Mucosa of descending colon (tissue), 3 donors: ENCODE results near the gene DQX1. TPM values are rescaled to one million over a fixed set of nuclear protein-coding genes. Genes with fewer than 3 reads are reported as not detected.

Experiments
- ATAC-seq: fragments of 200-7000 bp; cut with Tn5 transposase; one replicate; pipeline ENCODE4 v1.9.1; 2020; ENCODE audit warnings: mild to moderate bottlenecking, moderate library complexity
- DNase-seq, 3 donors: peaks; one replicate each; pipeline ENCODE4 v3.0.0-alpha.2; 2020
- H3K36me3 ChIP-seq: fragments of 200-600 bp; one replicate; pipeline ENCODE4 v1.8.0; 2021; ENCODE audit warnings: low read depth, mild to moderate bottlenecking
- H3K4me1 ChIP-seq: fragments of 200-600 bp; one replicate; pipeline ENCODE4 v1.8.0; 2021; ENCODE audit warnings: low read depth, mild to moderate bottlenecking
- H3K4me3 ChIP-seq: fragments of 200-600 bp; one replicate; pipeline ENCODE4 v1.8.0; 2021; ENCODE audit warnings: mild to moderate bottlenecking
- H3K9me3 ChIP-seq: fragments of 200-600 bp; one replicate; pipeline ENCODE4 v1.8.0; 2021; ENCODE audit warnings: mild to moderate bottlenecking
- intact Hi-C, 2 donors: fragments of 100-400 bp; cut with DNase I in 1 of 2; cut with micrococcal nuclease in 1 of 2; formaldehyde crosslinking; loops; one replicate each; pipeline versions ENCODE4 v1.11.0 to v1.11.1; 2022; cut with DNase I, micrococcal nuclease
- total RNA-seq, 3 donors: library from RNA; stranded (reverse); fragmentation: NEBNext Ultra II Directional in 2 of 3; extraction: Animal tissue kit (Norgen Biotek cat#: 25700) in 2 of 3; gene quantifications; one replicate each; pipeline versions ENCODE4 v1.2.1 to v1.2.4, GENCODE V29; 2021 to 2023
- TF ChIP-seq, protein P1 (sequence below): fragments of 200-600 bp; IDR thresholded peaks from one replicate; pipeline ENCODE4 v1.8.0; 2022; ENCODE audit warnings: antibody characterized with exemption, mild to moderate bottlenecking
- donor health status: DM: no; HTN: no; CAD: no; lungs with moderate emphysema.
- donor health status: DM: no; HTN: no; CAD: no.
- donor health status: DM: no; HTN: yes; CAD: no.

The DQX1 gene
- total RNA-seq, 3 donors from 2014 or later = 17.9 to 58.3 (median 22.2) TPM

DNA sequence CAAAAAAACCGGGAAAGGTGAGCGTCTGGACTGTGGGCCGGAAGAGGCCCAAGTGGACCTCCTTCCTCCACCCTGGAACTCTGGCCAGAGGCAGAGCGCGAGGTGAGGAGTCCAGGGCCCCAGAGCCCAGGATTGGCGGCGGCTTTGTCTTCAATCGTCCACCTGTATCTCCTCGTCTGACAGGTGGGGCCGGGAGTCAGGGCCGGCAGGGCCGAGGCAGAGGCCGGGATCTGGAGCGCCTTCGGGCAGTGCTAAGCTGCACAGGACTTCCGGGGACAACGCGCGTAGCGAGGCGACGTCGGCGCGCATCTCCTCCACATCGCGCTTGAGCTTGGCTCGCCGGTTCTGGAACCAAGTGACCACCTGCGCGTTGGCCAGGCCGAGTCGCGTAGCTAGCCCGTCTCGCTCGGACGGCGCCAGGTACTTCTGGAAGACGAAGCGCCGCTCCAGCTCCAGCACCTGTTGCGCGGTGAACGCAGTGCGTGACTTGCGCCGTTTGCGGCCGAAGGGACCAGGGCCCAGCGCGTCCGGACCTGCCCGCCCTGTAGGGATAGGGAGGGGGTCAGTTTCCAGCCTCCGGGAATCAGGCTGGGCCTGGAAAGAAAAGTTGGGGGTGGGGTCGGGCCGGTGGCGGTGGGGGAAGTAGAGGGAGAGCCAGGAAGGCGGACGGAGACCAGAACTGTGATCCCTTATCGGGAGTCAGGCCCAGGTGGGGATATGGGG is 28.1 kb downstream of the DQX1 start:
- H3K4me3 ChIP-seq = no peak overlapping the region
- intact Hi-C loops = no loop called here
- no peaks in the 10 kb centered on the region for H3K36me3 ChIP-seq
- ATAC-seq (peak; percentile 63), DNase-seq (peak in 2 of 3 donors; percentile 74)
- H3K4me1 ChIP-seq = peaks cover 24% of the 10 kb centered on the region
- TF ChIP-seq, protein P1, sequence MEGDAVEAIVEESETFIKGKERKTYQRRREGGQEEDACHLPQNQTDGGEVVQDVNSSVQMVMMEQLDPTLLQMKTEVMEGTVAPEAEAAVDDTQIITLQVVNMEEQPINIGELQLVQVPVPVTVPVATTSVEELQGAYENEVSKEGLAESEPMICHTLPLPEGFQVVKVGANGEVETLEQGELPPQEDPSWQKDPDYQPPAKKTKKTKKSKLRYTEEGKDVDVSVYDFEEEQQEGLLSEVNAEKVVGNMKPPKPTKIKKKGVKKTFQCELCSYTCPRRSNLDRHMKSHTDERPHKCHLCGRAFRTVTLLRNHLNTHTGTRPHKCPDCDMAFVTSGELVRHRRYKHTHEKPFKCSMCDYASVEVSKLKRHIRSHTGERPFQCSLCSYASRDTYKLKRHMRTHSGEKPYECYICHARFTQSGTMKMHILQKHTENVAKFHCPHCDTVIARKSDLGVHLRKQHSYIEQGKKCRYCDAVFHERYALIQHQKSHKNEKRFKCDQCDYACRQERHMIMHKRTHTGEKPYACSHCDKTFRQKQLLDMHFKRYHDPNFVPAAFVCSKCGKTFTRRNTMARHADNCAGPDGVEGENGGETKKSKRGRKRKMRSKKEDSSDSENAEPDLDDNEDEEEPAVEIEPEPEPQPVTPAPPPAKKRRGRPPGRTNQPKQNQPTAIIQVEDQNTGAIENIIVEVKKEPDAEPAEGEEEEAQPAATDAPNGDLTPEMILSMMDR = no peak
- no peaks in the 10 kb centered on the region for H3K9me3 ChIP-seq

DNA sequence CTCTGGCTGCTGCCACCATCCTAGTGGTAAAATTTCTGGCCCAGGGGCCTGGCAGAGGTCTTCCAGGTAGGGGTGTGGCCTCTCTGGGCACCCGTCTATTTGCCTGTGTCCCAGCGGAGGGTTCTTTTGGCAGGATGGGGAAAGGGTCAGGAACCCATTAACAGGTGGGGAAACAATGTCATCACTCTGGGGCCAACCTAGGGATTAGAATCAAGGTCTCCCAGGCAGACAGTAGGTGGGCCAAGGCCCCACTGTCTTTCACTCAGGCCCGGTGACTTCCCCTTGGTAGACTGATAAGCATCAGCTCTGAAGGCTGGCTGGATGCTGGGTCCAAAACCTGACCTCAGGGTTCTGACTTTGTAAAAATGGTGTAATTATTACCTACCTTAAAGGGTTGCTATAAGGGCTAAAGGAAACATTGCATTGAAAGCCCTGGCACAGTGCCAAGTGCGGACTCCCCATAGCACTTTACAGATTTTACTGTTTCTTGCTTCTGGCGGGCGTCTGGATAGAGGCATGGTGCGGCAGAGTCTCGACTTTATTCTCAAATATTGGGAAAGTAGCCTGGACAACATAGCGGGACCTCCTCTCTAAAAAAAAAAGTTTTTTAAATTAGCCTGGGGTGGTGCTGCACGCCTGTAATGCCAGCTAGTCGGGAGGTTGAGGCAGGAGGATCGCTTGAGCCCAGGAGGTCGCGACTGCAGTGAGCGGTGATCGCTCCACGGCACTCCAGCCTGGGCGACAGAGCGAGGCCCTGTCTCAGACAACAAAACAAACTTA is 28.8 kb downstream of the DQX1 start:
- DNase-seq (no peak), ATAC-seq (no peak)
- intact Hi-C loops = no loop called here
- Histone ChIP-seq H3K9me3 (no peaks in the 10 kb centered on the region), H3K4me3 (no peak overlapping the region), H3K36me3 (no peaks in the 10 kb centered on the region), H3K4me1 (peaks cover 23% of the 10 kb centered on the region)
- TF ChIP-seq, protein P1 = no peak

DNA sequence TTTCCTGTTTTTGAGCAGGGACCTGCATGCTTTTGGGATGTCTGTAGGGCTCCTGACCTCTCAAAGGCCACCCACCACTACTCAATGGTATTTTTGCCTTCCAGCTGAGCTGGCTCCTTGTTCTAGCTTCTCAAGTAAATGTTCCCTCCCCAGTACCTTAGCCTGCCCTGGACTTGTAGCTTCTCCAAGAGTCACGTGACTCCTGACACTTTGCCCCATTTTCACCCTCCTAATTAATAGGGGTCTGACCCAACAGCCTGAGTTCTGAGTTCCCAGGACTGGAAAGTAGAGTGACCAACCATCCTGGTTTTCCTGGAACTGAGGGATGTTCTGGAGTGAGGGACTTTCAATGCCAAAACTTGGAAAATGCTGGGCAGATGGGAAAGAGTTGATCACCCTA is 30.6 kb downstream of the DQX1 start:
- TF ChIP-seq, protein P1 = no peak
- intact Hi-C loops = no loop called here
- Histone ChIP-seq H3K4me3 (no peak overlapping the region), H3K36me3 (no peaks in the 10 kb centered on the region), H3K9me3 (no peaks in the 10 kb centered on the region), H3K4me1 (peaks cover 18% of the 10 kb centered on the region)
- DNase-seq = no peak
- ATAC-seq = no peak

DNA sequence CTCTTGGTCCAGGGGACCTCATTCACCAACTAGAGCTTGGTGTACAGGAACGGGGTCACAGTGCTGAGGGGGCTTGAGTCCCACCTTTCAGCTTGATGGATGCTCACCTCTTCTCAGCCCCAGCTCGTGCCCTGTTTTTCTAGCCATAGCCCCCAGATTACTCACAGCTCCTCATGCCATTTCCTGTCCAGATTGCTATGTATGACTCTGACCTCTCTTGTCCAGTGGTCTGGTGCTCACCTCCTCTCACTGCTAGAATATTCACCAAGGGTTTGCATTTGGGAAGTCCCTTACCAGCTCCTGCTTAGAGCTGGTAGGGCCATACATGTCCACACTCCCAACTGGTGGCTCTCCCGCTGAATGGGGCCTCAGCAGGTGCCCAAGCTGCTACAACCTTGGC is 32.5 kb downstream of the DQX1 start:
- TF ChIP-seq, protein P1 = no peak
- ATAC-seq (no peak), DNase-seq (peak in 2 of 3 donors; percentile 4 to 18)
- Histone ChIP-seq H3K36me3 (no peaks in the 10 kb centered on the region), H3K9me3 (no peaks in the 10 kb centered on the region), H3K4me1 (peaks cover 7% of the 10 kb centered on the region), H3K4me3 (no peak overlapping the region)
- intact Hi-C loops = no loop called here

DNA sequence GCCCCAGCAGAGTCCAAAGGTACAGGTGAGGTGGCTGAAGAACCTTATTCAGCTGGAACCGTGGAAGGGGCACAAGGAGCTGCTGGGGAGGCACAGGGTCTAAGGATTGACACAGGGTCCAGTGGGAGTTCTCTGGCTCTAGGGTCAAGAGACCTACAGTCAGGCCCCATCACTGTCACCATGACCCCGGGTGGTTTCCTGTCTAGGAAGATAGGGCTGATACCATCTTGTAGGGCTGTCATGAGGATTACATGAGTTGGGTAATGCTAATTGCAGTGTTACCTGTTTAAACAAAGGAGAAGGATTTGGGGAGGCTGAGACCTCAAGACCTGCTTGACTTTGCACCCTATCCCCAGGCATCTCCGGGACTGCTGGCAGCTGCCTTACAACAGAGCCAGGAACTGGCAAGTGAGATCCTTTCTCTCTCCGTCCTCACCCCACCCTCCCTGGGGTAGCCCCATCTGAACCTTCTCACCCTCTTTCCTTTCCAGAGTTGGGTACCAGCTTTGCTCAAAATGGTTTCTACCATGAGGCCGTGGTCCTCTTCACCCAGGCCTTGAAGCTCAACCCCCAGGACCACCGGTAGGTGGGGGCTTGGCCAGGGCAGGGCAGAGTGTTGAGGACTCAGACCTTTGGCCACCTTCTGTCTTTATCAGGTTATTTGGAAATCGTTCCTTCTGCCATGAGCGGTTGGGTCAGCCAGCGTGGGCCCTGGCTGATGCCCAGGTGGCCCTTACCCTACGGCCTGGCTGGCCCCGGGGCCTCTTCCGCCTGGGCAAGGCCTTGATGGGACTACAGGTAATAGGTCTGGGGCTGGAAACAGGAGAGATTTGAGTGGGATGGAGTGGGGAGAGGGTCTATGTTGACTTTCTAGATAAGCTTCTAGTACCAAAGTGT is 34.1 kb downstream of the DQX1 start:
- no peaks in the 10 kb centered on the region for H3K9me3 ChIP-seq
- no peaks in the 10 kb centered on the region for H3K4me1 ChIP-seq
- intact Hi-C loops = no loop called here
- H3K36me3 ChIP-seq = no peaks in the 10 kb centered on the region
- DNase-seq = peak in 2 of 3 donors; percentile 14 to 15
- TF ChIP-seq, protein P1 = no peak
- ATAC-seq = no peak
- H3K4me3 ChIP-seq = no peak overlapping the region
